B cell (primary cell): ENCODE data around the gene MRPL20. TPM values are rescaled to one million over a fixed set of nuclear protein-coding genes. Genes with fewer than 3 reads are reported as not detected.

ENCODE experiments used
- ATAC-seq: fragments of 200-7000 bp; cut with Tn5 transposase; one replicate; pipeline ENCODE4 v1.10.0; 2021; ENCODE audit warnings: low read depth, mild to moderate bottlenecking, moderate number of reproducible peaks, moderate library complexity
- CTCF ChIA-PET: fragments of 350-600 bp; sonication (Branson Sonifier 250); formaldehyde crosslinking; loops from one replicate; lab custom pipeline; 2021; ENCODE audit warnings: antibody characterized with exemption, inconsistent platforms; lab: Charles Lee
- POLR2A ChIA-PET: fragments of 350-600 bp; sonication (Branson Sonifier 250); formaldehyde crosslinking; loops from one replicate; lab custom pipeline; 2021; ENCODE audit warnings: antibody characterized with exemption; lab: Charles Lee
- DNase-seq: peaks from one replicate; pipeline ENCODE4 v3.0.0; 2013
- H2AFZ ChIP-seq: 2 replicates; pipeline ENCODE4 v1.6.1; 2012; ENCODE audit warnings: mild to moderate bottlenecking, low read depth, low read length; ENCODE audit not compliant: insufficient read depth, poor library complexity, severe bottlenecking
- H3K27ac ChIP-seq, 2 donors: 1 replicate in 1 of 2; 2 replicates in 1 of 2; pipeline ENCODE4 v1.5.1; 2012 to 2013; ENCODE audit warnings: low read length in 2 of 2, mild to moderate bottlenecking in 2 of 2, moderate library complexity in 1 of 2
- H3K27me3 ChIP-seq, 4 experiments: fragments of 200-600 bp in 1 of 4; sonication (generic) in 1 of 4; replicated peaks in 1 of 4; 1 replicate in 2 of 4; 2 replicates in 2 of 4; pipeline versions ENCODE4 v1.6.1 to v1.7.0; 2013 to 2016; ENCODE audit warnings: low read length in 3 of 4, mild to moderate bottlenecking in 2 of 4, mixed read lengths in 1 of 4, moderate library complexity in 1 of 4; ENCODE audit not compliant: insufficient read depth in 4 of 4, control insufficient read depth in 3 of 4; ENCODE audit errors: control extremely low read depth in 1 of 4
- H3K36me3 ChIP-seq, 2 experiments: replicated peaks in 1 of 2; 1 replicate in 1 of 2; 2 replicates in 1 of 2; pipeline versions ENCODE4 v1.6.1 to v1.7.1; 2013; ENCODE audit warnings: low read length in 1 of 2; ENCODE audit not compliant: insufficient read depth in 2 of 2, control insufficient read depth in 1 of 2; ENCODE audit errors: control extremely low read depth in 1 of 2, extremely low read depth in 1 of 2
- H3K4me1 ChIP-seq, 2 donors: fragments of 200-600 bp in 1 of 2; sonication (generic) in 1 of 2; 1 replicate in 1 of 2; 2 replicates in 1 of 2; pipeline versions ENCODE4 v1.5.1 to v1.6.1; 2013 to 2017; ENCODE audit warnings: low read length in 2 of 2; ENCODE audit not compliant: control insufficient read depth in 2 of 2, insufficient read depth in 2 of 2
- H3K4me2 ChIP-seq: replicated peaks from 2 replicates; pipeline ENCODE3; 2012; ENCODE audit warnings: mild to moderate bottlenecking, low read depth, low read length; ENCODE audit not compliant: poor library complexity, severe bottlenecking
- H3K4me3 ChIP-seq, 5 experiments: fragments of 200-600 bp in 1 of 5; sonication (generic) in 1 of 5; 1 replicate in 3 of 5; 2 replicates in 2 of 5; pipeline versions ENCODE4 v1.5.1 to v1.7.0; 2011 to 2016; ENCODE audit warnings: low read length in 4 of 5, mild to moderate bottlenecking in 4 of 5, low read depth in 2 of 5, control low read depth in 1 of 5, moderate library complexity in 1 of 5; ENCODE audit not compliant: insufficient read depth in 1 of 5; ENCODE audit errors: control extremely low read depth in 1 of 5, extremely low read depth in 1 of 5
- H3K79me2 ChIP-seq: fragments of 200-600 bp; sonication (generic); one replicate; pipeline ENCODE4 v1.6.0; 2016; ENCODE audit warnings: low read length; ENCODE audit not compliant: control insufficient read depth, insufficient read depth
- H3K9ac ChIP-seq: fragments of 200-600 bp; sonication (generic); 2 replicates; pipeline ENCODE4 v1.6.1; 2017; ENCODE audit warnings: mild to moderate bottlenecking, low read length, moderate library complexity
- H3K9me3 ChIP-seq, 3 donors: one replicate each; pipeline versions ENCODE4 v1.6.1 to v1.7.1; 2013; ENCODE audit warnings: low read length in 2 of 3; ENCODE audit not compliant: control insufficient read depth in 2 of 3, insufficient read depth in 1 of 3; ENCODE audit errors: control extremely low read depth in 1 of 3
- H4K20me1 ChIP-seq: 2 replicates; pipeline ENCODE4 v1.6.0; 2012; ENCODE audit warnings: mild to moderate bottlenecking, low read length; ENCODE audit not compliant: insufficient read depth, control insufficient read depth, poor library complexity, severe bottlenecking
- H3K27ac Mint-ChIP-seq: one replicate; pipeline ENCODE4 v1.8.0; 2021; ENCODE audit warnings: mixed read lengths
- H3K27me3 Mint-ChIP-seq: one replicate; pipeline ENCODE4 v1.8.0; 2021; ENCODE audit warnings: mixed read lengths
- H3K4me1 Mint-ChIP-seq: one replicate; pipeline ENCODE4 v1.8.0; 2021; ENCODE audit warnings: mixed read lengths
- H3K4me3 Mint-ChIP-seq: one replicate; pipeline ENCODE4 v1.8.0; 2021; ENCODE audit warnings: mixed read lengths
- H3K9me3 Mint-ChIP-seq: one replicate; pipeline ENCODE4 v1.8.0; 2022; ENCODE audit warnings: mixed read lengths; ENCODE audit not compliant: insufficient read depth
- CTCF ChIP-seq: fragments of 200-600 bp; IDR thresholded peaks from one replicate; pipeline ENCODE4 v1.8.0; 2022; ENCODE audit warnings: antibody characterized with exemption, mild to moderate bottlenecking
- EZH2 ChIP-seq: IDR thresholded peaks from 2 replicates; pipeline ENCODE4 v1.6.1; 2012; ENCODE audit warnings: borderline replicate concordance, low read depth, mild to moderate bottlenecking, moderate library complexity, low read length; ENCODE audit not compliant: insufficient read depth, poor library complexity, severe bottlenecking
- WGBS: methylation state at CpG from one replicate; pipeline ENCODE4 v1.1.5; 2013; ENCODE audit warnings: missing lambda C conversion rate; ENCODE audit not compliant: insufficient coverage; 5-methylcytosine and 5-hydroxymethylcytosine counted together
- intact Hi-C: fragments of 100-400 bp; cut with micrococcal nuclease; formaldehyde crosslinking; loops from one replicate; pipeline ENCODE4 v1.10.0; 2022
- polyA plus RNA-seq: library from polyadenylated mRNA; depleted of rRNA; stranded (reverse); fragments of >200 nt; gene quantifications from 2 replicates; pipeline ENCODE4 v1.2.3, GENCODE V29; 2012
- total RNA-seq, 2 donors: library from RNA; stranded (reverse); fragments of 120-200 nt in 1 of 2; gene quantifications; 1 replicate in 1 of 2; 2 replicates in 1 of 2; pipeline versions ENCODE4 v1.2.3 to v1.2.4, GENCODE V29; 2013 to 2022

The MRPL20 gene
- total and polyA plus RNA-seq, 2 donors (not counting 1 experiment from before 2014, with no cell fraction given) = 55.9 to 119 TPM

DNA sequence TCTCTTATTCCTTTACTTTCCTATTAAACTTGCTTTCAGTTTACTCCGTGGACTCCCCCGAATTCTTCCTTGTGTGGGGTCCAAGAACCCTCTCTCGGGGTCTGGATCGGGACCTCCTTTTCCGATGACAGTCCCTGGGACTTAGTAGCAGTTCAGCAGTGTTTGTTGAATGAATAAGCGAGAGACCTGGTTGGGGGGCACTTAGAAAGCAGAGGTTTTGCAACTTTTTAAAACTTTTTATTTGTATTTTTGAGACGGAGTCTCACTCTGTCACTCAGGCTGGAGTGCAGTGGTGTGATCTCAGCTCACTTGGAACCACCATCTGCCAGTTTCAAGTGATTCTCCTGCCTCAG lies 16.1 kb upstream of the MRPL20 start:
- WGBS = 92% methylated on average over 5 of the region's 7 CpGs
- POLR2A ChIA-PET = no interaction called here
- no peak overlapping the region for H3K9ac ChIP-seq
- peaks cover 0 to 3% of the 10 kb centered on the region in 2 donors for H3K4me1 ChIP-seq
- no peak overlapping the region for H3K4me3 Mint-ChIP-seq
- H3K27ac Mint-ChIP-seq = no peak overlapping the region
- CTCF ChIA-PET = no interaction called here
- no peaks in the 10 kb centered on the region for H3K9me3 Mint-ChIP-seq
- DNase-seq (no peak), ATAC-seq (no peak)
- peaks cover 23% of the 10 kb centered on the region for H3K27me3 Mint-ChIP-seq
- H3K79me2 ChIP-seq = no peaks in the 10 kb centered on the region
- no peak overlapping the region for H3K4me3 ChIP-seq
- peaks cover 5% of the 10 kb centered on the region for H3K4me1 Mint-ChIP-seq
- H3K36me3 ChIP-seq = no peaks in the 10 kb centered on the region
- H3K4me2 ChIP-seq = no peak overlapping the region
- no peak overlapping the region for H3K27ac ChIP-seq
- no peak for TF ChIP-seq CTCF
- no peak for TF ChIP-seq EZH2
- no peak overlapping the region for H2AFZ ChIP-seq
- intact Hi-C loops = no loop called here
- H3K9me3 ChIP-seq = peaks cover 0 to 7% (median 0%) of the 10 kb centered on the region in 3 donors
- peaks cover 0 to 37% (median 6%) of the 10 kb centered on the region in 4 experiments for H3K27me3 ChIP-seq
- no peaks in the 10 kb centered on the region for H4K20me1 ChIP-seq

GRCh38 chr1:1422465-1423244 lies 15.6 kb upstream of the MRPL20 start:
- no peak for TF ChIP-seq CTCF
- no peak for TF ChIP-seq EZH2
- Histone ChIP-seq H3K9me3 (peaks cover 0 to 5% (median 0%) of the 10 kb centered on the region in 3 donors), H3K79me2 (no peaks in the 10 kb centered on the region), H3K9ac (no peak overlapping the region), H3K4me3 (no peak overlapping the region), H3K4me2 (no peak overlapping the region), H3K27me3 (peaks cover 0 to 34% (median 6%) of the 10 kb centered on the region in 4 experiments), H2AFZ (no peak overlapping the region), H3K36me3 (no peaks in the 10 kb centered on the region), H3K4me1 (peaks cover 0 to 3% of the 10 kb centered on the region in 2 donors), H3K27ac (no peak overlapping the region), H4K20me1 (no peaks in the 10 kb centered on the region)
- ChIA-PET CTCF (no interaction called here), POLR2A (no interaction called here)
- 72% methylated on average over 21 of the region's 29 CpGs for WGBS
- intact Hi-C loops = no loop called here
- ATAC-seq (no peak), DNase-seq (no peak)
- no peak overlapping the region for H3K27ac Mint-ChIP-seq
- no peaks in the 10 kb centered on the region for H3K9me3 Mint-ChIP-seq
- no peak overlapping the region for H3K4me3 Mint-ChIP-seq
- peaks cover 23% of the 10 kb centered on the region for H3K27me3 Mint-ChIP-seq
- H3K4me1 Mint-ChIP-seq = peaks cover 5% of the 10 kb centered on the region
